ENCODE measurements around the gene RUNX1. TPM values are rescaled to one million over a fixed set of nuclear protein-coding genes. Genes with fewer than 3 reads are reported as not detected.

Gene RUNX1
- polyA plus RNA-seq, 10 donors = 4.1 to 9.3 (median 4.9) TPM

GRCh38 chr21:34924771-34925419, 124.2 kb downstream of the RUNX1 start:
- no peak for DNase-seq

- no peak for DNase-seq
These were observed 124.9 kb downstream of the RUNX1 start for GRCh38 chr21:34924194-34924593.

- no peak for DNase-seq
These were observed 125.5 kb downstream of the RUNX1 start for GRCh38 chr21:34923626-34924025.

- no peak for DNase-seq
These were observed 125.9 kb downstream of the RUNX1 start for GRCh38 chr21:34923202-34923601.

GRCh38 chr21:34922479-34922878, 126.6 kb downstream of the RUNX1 start:
- DNase-seq = no peak

- no peak for DNase-seq
These were observed 128.0 kb downstream of the RUNX1 start for GRCh38 chr21:34921151-34921550.

GRCh38 chr21:34919406-34919805, 129.7 kb downstream of the RUNX1 start:
- DNase-seq = no peak

GRCh38 chr21:34916446-34916845, 132.7 kb downstream of the RUNX1 start:
- DNase-seq = peak in 2 of 3 donors; percentile 40 to 87

GRCh38 chr21:34915364-34915841, 133.7 kb downstream of the RUNX1 start:
- peak in 1 of 3 donors; percentile 17 for DNase-seq

GRCh38 chr21:34914239-34914638, 134.9 kb downstream of the RUNX1 start:
- DNase-seq = no peak

- DNase-seq = peak; percentile 47 to 80 (median 63)
These were observed 135.3 kb downstream of the RUNX1 start for GRCh38 chr21:34913811-34914210.

- no peak for DNase-seq
These were observed 136.8 kb downstream of the RUNX1 start for GRCh38 chr21:34912022-34912945.

- DNase-seq = no peak
These were observed 137.7 kb downstream of the RUNX1 start for GRCh38 chr21:34911360-34911759.

- no peak for DNase-seq
These were observed 138.7 kb downstream of the RUNX1 start for GRCh38 chr21:34910396-34910795.

GRCh38 chr21:34909492-34910292, 139.4 kb downstream of the RUNX1 start:
- DNase-seq = no peak

GRCh38 chr21:34908419-34909055, 140.6 kb downstream of the RUNX1 start:
- no peak for DNase-seq

GRCh38 chr21:34907461-34908418, 141.4 kb downstream of the RUNX1 start:
- DNase-seq = no peak

GRCh38 chr21:34906401-34906800, 142.7 kb downstream of the RUNX1 start:
- no peak for DNase-seq

GRCh38 chr21:34905218-34905537, 143.9 kb downstream of the RUNX1 start:
- DNase-seq = no peak

GRCh38 chr21:34904526-34905217, 144.4 kb downstream of the RUNX1 start:
- no peak for DNase-seq
